NCI-H524 (cell line): ENCODE results near the gene HPGDS.
"Not testable (repeated sequence)": the region's sequence is repeated elsewhere in the genome, so short reads cannot be mapped to it uniquely, and the experiment has no call there.

Experiments used
- DNase-seq, 2 experiments: peaks; one replicate each; lab custom pipeline; 2025; lab: John Stamatoyannopoulos, UW

HPGDS gene

GRCh38 chr4:94342694-94343093, at the start of gene HPGDS:
Gene HPGDS, minus strand, starts transcription at chr4:94342836. Its CDS starts 8,207 bp downstream, at chr4:94334629.
- DNase-seq, result no peak

- no peak for DNase-seq
Measured at GRCh38 chr4:94390804-94391410, 48.3 kb upstream of the HPGDS start.

- no peak for DNase-seq
Measured at GRCh38 chr4:94389595-94390267, 47.1 kb upstream of the HPGDS start.

GRCh38 chr4:94387965-94388364, 45.3 kb upstream of the HPGDS start:
- DNase-seq, result not testable (repeated sequence)

- not testable (repeated sequence) for DNase-seq
Measured at GRCh38 chr4:94385452-94385851, 42.8 kb upstream of the HPGDS start.

- DNase-seq, result not testable (repeated sequence)
Measured at GRCh38 chr4:94382891-94383290, 40.3 kb upstream of the HPGDS start.

GRCh38 chr4:94378047-94378446, 35.4 kb upstream of the HPGDS start:
- peak in 1 of 2 experiments; percentile 51 for DNase-seq

GRCh38 chr4:94377294-94377693, 34.7 kb upstream of the HPGDS start:
- no peak for DNase-seq

GRCh38 chr4:94375364-94375763, 32.7 kb upstream of the HPGDS start:
- no peak for DNase-seq

GRCh38 chr4:94373752-94374151, 31.1 kb upstream of the HPGDS start:
- no peak for DNase-seq

- DNase-seq, result no peak
Measured at GRCh38 chr4:94372991-94373390, 30.4 kb upstream of the HPGDS start.

- DNase-seq, result peak in 1 of 2 experiments; percentile 53
Measured at GRCh38 chr4:94372228-94372978, 29.8 kb upstream of the HPGDS start.

GRCh38 chr4:94371290-94371689, 28.7 kb upstream of the HPGDS start:
- DNase-seq, result no peak

- DNase-seq, result no peak
Measured at GRCh38 chr4:94370533-94371254, 28.1 kb upstream of the HPGDS start.

- no peak for DNase-seq
Measured at GRCh38 chr4:94369046-94369445, 26.4 kb upstream of the HPGDS start.

- no peak for DNase-seq
Measured at GRCh38 chr4:94368459-94368858, 25.8 kb upstream of the HPGDS start.

GRCh38 chr4:94365304-94365703, 22.7 kb upstream of the HPGDS start:
- no peak for DNase-seq

- DNase-seq, result no peak
Measured at GRCh38 chr4:94364527-94364926, 21.9 kb upstream of the HPGDS start.

- no peak for DNase-seq
Measured at GRCh38 chr4:94363136-94363655, 20.6 kb upstream of the HPGDS start.

GRCh38 chr4:94359838-94360237, 17.2 kb upstream of the HPGDS start:
- DNase-seq, result no peak

GRCh38 chr4:94359221-94359620, 16.6 kb upstream of the HPGDS start:
- DNase-seq, result no peak

GRCh38 chr4:94358101-94358500, 15.5 kb upstream of the HPGDS start:
- DNase-seq, result no peak
